ENCODE measurements around the gene ZBTB20.

The ZBTB20 gene

DNA sequence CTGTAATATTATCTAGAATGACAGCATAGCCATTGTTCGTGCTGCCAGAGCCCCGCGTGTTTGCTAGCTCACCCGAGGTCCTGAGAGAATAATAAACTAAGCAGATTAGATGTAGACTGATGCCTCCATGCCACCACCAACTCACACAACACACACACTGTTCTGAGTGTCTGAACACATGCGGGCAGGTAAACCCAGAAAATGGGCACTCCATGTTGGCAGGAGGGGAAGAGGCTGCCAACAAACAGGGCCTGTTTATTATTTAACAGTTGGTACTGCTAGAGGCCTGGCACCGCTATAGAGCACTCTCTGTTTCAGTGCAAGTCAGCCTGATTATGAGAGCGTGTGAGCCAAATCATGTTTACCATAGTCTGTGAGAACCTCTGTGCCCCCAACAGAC, 299.0 kb downstream of the ZBTB20 start:
- Histone ChIP-seq H3K36me3 (ENCODE audit: control insufficient read depth, insufficient read depth, low read length) (no peaks in the 10 kb centered on the region), H3K9me3 (ENCODE audit: control insufficient read depth, low read length) (no peaks in the 10 kb centered on the region), H3K27ac (ENCODE audit: insufficient read depth, low read depth, low read length, poor library complexity, severe bottlenecking) (no peak overlapping the region), H3K27me3 (ENCODE audit: control insufficient read depth, insufficient read depth, low read length, poor library complexity, severe bottlenecking) (no peaks in the 10 kb centered on the region), H3K4me1 (ENCODE audit: control insufficient read depth, insufficient read depth, low read length) (no peaks in the 10 kb centered on the region), H3K4me3 (ENCODE audit: insufficient read depth, low read depth, low read length) (no peak overlapping the region)
- 88 to 93% methylated on average over 7 of the region's 7 CpGs for WGBS, 2 experiments

- Histone ChIP-seq H3K36me3 (ENCODE audit: control insufficient read depth, insufficient read depth, low read length) (no peaks in the 10 kb centered on the region), H3K4me3 (ENCODE audit: insufficient read depth, low read depth, low read length) (no peak overlapping the region), H3K27ac (ENCODE audit: insufficient read depth, low read depth, low read length, poor library complexity, severe bottlenecking) (no peak overlapping the region), H3K27me3 (ENCODE audit: control insufficient read depth, insufficient read depth, low read length, poor library complexity, severe bottlenecking) (no peaks in the 10 kb centered on the region), H3K9me3 (ENCODE audit: control insufficient read depth, low read length) (no peaks in the 10 kb centered on the region), H3K4me1 (ENCODE audit: control insufficient read depth, insufficient read depth, low read length) (no peaks in the 10 kb centered on the region)
- 44 to 50% methylated on average over 2 of the region's 2 CpGs for WGBS, 2 experiments
Observed at GRCh38 chr3:114847564-114847963, 299.5 kb downstream of the ZBTB20 start.

- WGBS, 2 experiments: 100% methylated on average over 1 to 2 of the region's 3 CpGs
- no peaks in the 10 kb centered on the region for H3K9me3 ChIP-seq (ENCODE audit: control insufficient read depth, low read length)
- H3K36me3 ChIP-seq (ENCODE audit: control insufficient read depth, insufficient read depth, low read length): no peaks in the 10 kb centered on the region
- no peak overlapping the region for H3K4me3 ChIP-seq (ENCODE audit: insufficient read depth, low read depth, low read length)
- H3K27me3 ChIP-seq (ENCODE audit: control insufficient read depth, insufficient read depth, low read length, poor library complexity, severe bottlenecking): no peaks in the 10 kb centered on the region
- no peaks in the 10 kb centered on the region for H3K4me1 ChIP-seq (ENCODE audit: control insufficient read depth, insufficient read depth, low read length)
- no peak overlapping the region for H3K27ac ChIP-seq (ENCODE audit: insufficient read depth, low read depth, low read length, poor library complexity, severe bottlenecking)
Observed at GRCh38 chr3:114846779-114847178, 300.3 kb downstream of the ZBTB20 start.

DNA sequence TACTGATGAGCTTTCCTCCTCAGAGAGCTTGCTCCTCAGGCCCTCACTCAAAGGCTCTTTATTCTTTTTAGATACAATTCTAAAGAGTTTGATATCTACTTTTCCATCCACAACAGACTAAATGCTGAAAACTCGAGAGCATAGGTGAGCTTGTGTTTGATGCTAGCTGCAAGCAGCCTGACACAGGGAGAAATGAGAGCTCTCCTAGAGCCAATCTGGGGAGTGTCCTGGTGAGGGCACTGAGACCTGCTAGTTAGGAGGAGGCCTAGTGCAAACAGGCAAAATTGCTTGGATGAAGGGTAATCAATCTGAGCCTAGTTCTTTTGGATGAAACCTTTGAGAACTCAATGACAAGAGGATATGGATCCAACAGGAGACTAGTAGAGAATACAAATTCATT, 300.8 kb downstream of the ZBTB20 start:
- Histone ChIP-seq H3K9me3 (ENCODE audit: control insufficient read depth, low read length) (no peaks in the 10 kb centered on the region), H3K4me1 (ENCODE audit: control insufficient read depth, insufficient read depth, low read length) (no peaks in the 10 kb centered on the region), H3K27me3 (ENCODE audit: control insufficient read depth, insufficient read depth, low read length, poor library complexity, severe bottlenecking) (no peaks in the 10 kb centered on the region), H3K27ac (ENCODE audit: insufficient read depth, low read depth, low read length, poor library complexity, severe bottlenecking) (no peak overlapping the region), H3K4me3 (ENCODE audit: insufficient read depth, low read depth, low read length) (no peak overlapping the region), H3K36me3 (ENCODE audit: control insufficient read depth, insufficient read depth, low read length) (no peaks in the 10 kb centered on the region)
- 84 to 86% methylated on average over 1 of the region's 1 CpG for WGBS, 2 experiments

GRCh38 chr3:114841515-114841914, 305.6 kb downstream of the ZBTB20 start:
- H3K4me1 ChIP-seq (ENCODE audit: control insufficient read depth, insufficient read depth, low read length): no peaks in the 10 kb centered on the region
- no peak overlapping the region for H3K4me3 ChIP-seq (ENCODE audit: insufficient read depth, low read depth, low read length)
- H3K36me3 ChIP-seq (ENCODE audit: control insufficient read depth, insufficient read depth, low read length): no peaks in the 10 kb centered on the region
- no peak overlapping the region for H3K27ac ChIP-seq (ENCODE audit: insufficient read depth, low read depth, low read length, poor library complexity, severe bottlenecking)
- no peaks in the 10 kb centered on the region for H3K9me3 ChIP-seq (ENCODE audit: control insufficient read depth, low read length)
- 92 to 94% methylated on average over 1 of the region's 1 CpG for WGBS, 2 experiments
- no peaks in the 10 kb centered on the region for H3K27me3 ChIP-seq (ENCODE audit: control insufficient read depth, insufficient read depth, low read length, poor library complexity, severe bottlenecking)

DNA sequence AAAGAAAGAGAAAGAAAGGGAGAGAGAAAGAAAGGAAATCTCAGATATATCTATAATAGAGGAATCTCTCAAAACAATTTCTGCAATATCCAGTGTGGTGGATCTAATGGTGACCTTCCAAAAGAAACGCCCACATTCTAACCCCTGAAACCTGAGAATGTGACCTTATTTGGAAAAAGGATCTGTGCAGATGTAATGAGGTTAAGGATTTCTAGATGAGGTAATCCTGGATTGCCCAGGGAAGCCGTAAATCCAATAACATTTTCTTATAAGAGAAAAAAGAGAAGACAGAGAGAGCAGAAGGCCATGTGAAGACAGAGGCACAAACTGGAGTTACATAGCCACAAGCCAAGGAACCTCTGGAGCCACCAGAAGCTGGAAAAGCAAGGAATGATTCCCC, 307.6 kb downstream of the ZBTB20 start:
- Histone ChIP-seq H3K4me1 (ENCODE audit: control insufficient read depth, insufficient read depth, low read length) (no peaks in the 10 kb centered on the region), H3K9me3 (ENCODE audit: control insufficient read depth, low read length) (no peaks in the 10 kb centered on the region)
- 89 to 93% methylated on average over 2 of the region's 2 CpGs for WGBS, 2 experiments

DNA sequence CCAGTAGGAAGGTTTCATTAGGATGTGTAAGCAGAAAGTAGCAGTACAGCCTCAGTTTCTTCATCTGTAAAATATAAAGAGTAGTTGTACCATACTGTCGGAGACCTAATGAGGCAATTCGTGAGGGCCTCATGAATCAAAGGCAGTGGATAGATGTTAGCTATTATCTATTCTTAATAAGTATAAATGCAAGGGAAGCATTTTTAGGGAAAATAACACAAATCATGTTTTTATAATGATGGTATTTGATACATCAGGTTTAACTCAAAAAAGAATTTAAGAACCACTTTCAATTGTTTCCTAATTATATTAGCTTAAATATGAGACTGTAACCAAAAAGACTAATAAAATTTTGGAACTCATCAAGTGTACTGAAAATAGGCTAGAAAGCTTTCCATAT, 309.1 kb downstream of the ZBTB20 start:
- no peak overlapping the region for H3K4me3 ChIP-seq (ENCODE audit: insufficient read depth, low read depth, low read length)
- H3K27ac ChIP-seq (ENCODE audit: insufficient read depth, low read depth, low read length, poor library complexity, severe bottlenecking): no peak overlapping the region
- 97 to 100% methylated on average over 1 to 2 of the region's 2 CpGs for WGBS, 2 experiments

More for the DNA sequence above, 307.6 kb downstream of the ZBTB20 start:
- Histone ChIP-seq H3K36me3 (ENCODE audit: control insufficient read depth, insufficient read depth, low read length) (no peaks in the 10 kb centered on the region), H3K27me3 (ENCODE audit: control insufficient read depth, insufficient read depth, low read length, poor library complexity, severe bottlenecking) (no peaks in the 10 kb centered on the region), H3K4me3 (ENCODE audit: insufficient read depth, low read depth, low read length) (no peak overlapping the region), H3K27ac (ENCODE audit: insufficient read depth, low read depth, low read length, poor library complexity, severe bottlenecking) (no peak overlapping the region)

DNA sequence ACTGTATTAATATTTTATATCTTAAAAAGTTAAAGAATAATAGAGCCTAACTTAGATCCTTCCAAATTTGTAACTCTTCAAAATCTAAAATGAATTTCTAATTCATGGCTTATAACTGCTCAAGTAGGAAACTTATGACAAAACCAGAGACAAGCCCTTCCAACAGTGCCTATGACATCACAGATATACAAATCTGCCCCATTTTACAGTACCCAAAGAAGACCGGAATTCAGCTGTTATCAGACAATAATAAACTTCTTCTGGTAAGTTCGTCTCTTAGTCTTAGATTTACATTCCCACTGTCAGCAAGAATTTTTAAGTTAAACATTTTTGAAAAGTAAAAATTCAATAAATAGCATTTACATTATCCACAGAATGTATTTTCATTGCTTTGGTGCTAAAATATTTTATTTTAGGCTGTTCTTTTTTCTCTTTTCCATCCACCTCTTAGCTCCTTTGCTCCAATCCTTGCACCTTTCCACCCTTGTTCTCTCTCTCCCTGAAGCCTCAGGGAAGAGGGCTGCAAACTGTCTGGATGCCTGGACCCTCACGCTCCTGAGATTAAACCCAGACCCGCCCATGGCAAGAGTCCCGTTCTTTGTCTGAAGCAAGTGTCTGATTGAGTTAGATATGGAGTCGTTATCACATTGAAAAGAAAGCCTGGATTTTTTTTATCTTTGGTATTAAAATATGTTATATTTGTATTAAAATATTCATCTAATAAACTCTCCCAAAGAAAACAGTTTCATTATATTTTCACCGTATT, 312.7 kb downstream of the ZBTB20 start:
- H3K27ac ChIP-seq (ENCODE audit: insufficient read depth, low read depth, low read length, poor library complexity, severe bottlenecking): no peak overlapping the region
- no peaks in the 10 kb centered on the region for H3K36me3 ChIP-seq (ENCODE audit: control insufficient read depth, insufficient read depth, low read length)
- no peaks in the 10 kb centered on the region for H3K9me3 ChIP-seq (ENCODE audit: control insufficient read depth, low read length)
- H3K27me3 ChIP-seq (ENCODE audit: control insufficient read depth, insufficient read depth, low read length, poor library complexity, severe bottlenecking): no peaks in the 10 kb centered on the region
- H3K4me3 ChIP-seq (ENCODE audit: insufficient read depth, low read depth, low read length): no peak overlapping the region
- WGBS, 2 experiments: 74 to 80% methylated on average over 5 to 6 of the region's 7 CpGs
- no peaks in the 10 kb centered on the region for H3K4me1 ChIP-seq (ENCODE audit: control insufficient read depth, insufficient read depth, low read length)

More for the DNA sequence above, 309.1 kb downstream of the ZBTB20 start:
- Histone ChIP-seq H3K9me3 (ENCODE audit: control insufficient read depth, low read length) (no peaks in the 10 kb centered on the region), H3K27me3 (ENCODE audit: control insufficient read depth, insufficient read depth, low read length, poor library complexity, severe bottlenecking) (no peaks in the 10 kb centered on the region), H3K36me3 (ENCODE audit: control insufficient read depth, insufficient read depth, low read length) (no peaks in the 10 kb centered on the region), H3K4me1 (ENCODE audit: control insufficient read depth, insufficient read depth, low read length) (no peaks in the 10 kb centered on the region)

DNA sequence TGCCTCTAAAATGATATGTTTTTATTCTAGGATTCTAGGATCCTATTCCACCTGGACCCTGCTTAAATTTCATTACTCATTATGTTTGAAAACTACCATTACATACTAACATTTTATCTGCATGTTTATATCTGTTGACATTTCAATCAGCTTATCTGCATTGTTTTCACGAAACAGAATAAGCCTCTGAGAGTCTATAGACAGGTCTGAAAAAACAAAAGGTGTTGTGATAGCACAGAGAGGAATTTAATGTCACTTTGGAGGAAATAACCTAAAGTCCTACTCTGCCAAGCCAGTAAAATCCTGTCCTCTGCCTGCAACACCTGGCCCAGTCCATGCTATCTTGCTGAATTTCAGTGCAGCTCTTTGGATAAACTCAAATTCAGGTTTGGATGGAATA, 315.2 kb downstream of the ZBTB20 start:
- Histone ChIP-seq H3K27me3 (ENCODE audit: control insufficient read depth, insufficient read depth, low read length, poor library complexity, severe bottlenecking) (no peaks in the 10 kb centered on the region), H3K4me1 (ENCODE audit: control insufficient read depth, insufficient read depth, low read length) (no peaks in the 10 kb centered on the region), H3K27ac (ENCODE audit: insufficient read depth, low read depth, low read length, poor library complexity, severe bottlenecking) (no peak overlapping the region), H3K4me3 (ENCODE audit: insufficient read depth, low read depth, low read length) (no peak overlapping the region), H3K36me3 (ENCODE audit: control insufficient read depth, insufficient read depth, low read length) (no peaks in the 10 kb centered on the region), H3K9me3 (ENCODE audit: control insufficient read depth, low read length) (no peaks in the 10 kb centered on the region)
- WGBS, 2 experiments: 100% methylated on average over 1 of the region's 1 CpG

DNA sequence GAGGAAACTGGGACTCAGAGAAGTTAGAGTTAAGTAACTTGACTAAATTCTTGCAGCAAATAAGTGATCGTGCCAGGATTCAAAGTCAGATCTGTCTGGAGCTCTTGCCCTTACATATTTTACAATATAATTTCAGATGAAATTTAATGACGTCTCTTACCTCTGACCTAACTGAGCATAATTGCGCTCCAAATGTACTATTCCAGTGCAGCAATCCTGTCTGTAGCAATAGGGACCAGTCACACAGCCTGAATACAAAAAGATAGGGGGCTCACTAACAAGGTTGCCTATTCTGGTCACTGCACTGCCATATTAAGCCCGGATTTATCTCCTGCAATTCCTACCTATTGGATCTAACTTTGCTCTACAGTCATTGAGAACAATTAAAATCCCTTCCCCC, 316.4 kb downstream of the ZBTB20 start:
- no peak overlapping the region for H3K27ac ChIP-seq (ENCODE audit: insufficient read depth, low read depth, low read length, poor library complexity, severe bottlenecking)
- WGBS, 2 experiments: 95 to 97% methylated on average over 4 of the region's 4 CpGs
- no peaks in the 10 kb centered on the region for H3K36me3 ChIP-seq (ENCODE audit: control insufficient read depth, insufficient read depth, low read length)
- no peaks in the 10 kb centered on the region for H3K27me3 ChIP-seq (ENCODE audit: control insufficient read depth, insufficient read depth, low read length, poor library complexity, severe bottlenecking)
- no peaks in the 10 kb centered on the region for H3K9me3 ChIP-seq (ENCODE audit: control insufficient read depth, low read length)
- no peak overlapping the region for H3K4me3 ChIP-seq (ENCODE audit: insufficient read depth, low read depth, low read length)
- no peaks in the 10 kb centered on the region for H3K4me1 ChIP-seq (ENCODE audit: control insufficient read depth, insufficient read depth, low read length)
